SK-N-SH treated with all-trans-retinoic acid at 6 μM for 48 hours (cell line): ENCODE data around the gene C1orf141.

ENCODE experiments used
- ARNTL ChIP-seq: fragments of 450-650 bp; formaldehyde crosslinking; IDR thresholded peaks from 2 replicates; pipeline ENCODE4 v1.5.0; 2020; ENCODE audit warnings: low read depth, mild to moderate bottlenecking, moderate library complexity, borderline replicate concordance
- BACH2 ChIP-seq: fragments of 250-450 bp; sonication (Bioruptor Pico); IDR thresholded peaks from 2 replicates; pipeline ENCODE4 v1.9.0; 2021; ENCODE audit warnings: mild to moderate bottlenecking, borderline replicate concordance
- ZFP3 ChIP-seq: fragments of 250-450 bp; sonication (Bioruptor Pico); IDR thresholded peaks from 2 replicates; pipeline ENCODE4 v1.5.0; 2020; ENCODE audit warnings: mild to moderate bottlenecking, moderate library complexity

GRCh38 chr1:67170751-67171573 lies 36.2 kb upstream of the C1orf141 start:
- TF ChIP-seq ZFP3 (CRISPR knock-in tag) (no peak), ARNTL (CRISPR knock-in tag) (no peak), BACH2 (CRISPR knock-in tag) (no peak)
